K562 (cell line): Measurements from ENCODE around the gene ZNF862. TPM values are rescaled to one million over a fixed set of nuclear protein-coding genes. Genes with fewer than 3 reads are reported as not detected.

ENCODE experiments used
- ATAC-seq: fragments of 200-7000 bp; cut with Tn5 transposase; 3 replicates; pipeline ENCODE4 v1.9.1; 2020; ENCODE audit warnings: moderate library complexity
- BruUV-seq: library from RNA; stranded (reverse); fragments of 400-500 nt; replicated peaks from 2 replicates; lab custom pipeline; 2021; lab: Mats Ljungman, UMichigan
- CTCF ChIA-PET: fragments of 300-600 bp; formaldehyde crosslinking; extraction: SDS; loops from one replicate; lab custom pipeline; 2021; ENCODE audit warnings: low intra/inter-chr PET ratio; lab: Yijun Ruan, JAX
- POLR2A ChIA-PET: fragments of 300-600, 350-650 bp; sonication (Branson Sonifier 250); formaldehyde crosslinking; extraction: SDS; loops from one replicate; lab custom pipeline; 2021; ENCODE audit warnings: antibody characterized with exemption, inconsistent platforms; lab: Yijun Ruan, JAX
- DNase-seq, 4 experiments: peaks; one replicate each; pipeline versions ENCODE4 v3.0.0 to v3.0.0-alpha.2; 2011 to 2018; ENCODE audit warnings: low spot score in 3 of 4, mixed read lengths in 3 of 4; ENCODE audit errors: extremely low read depth in 1 of 4
- FAIRE-seq: peaks from 2 replicates; lab custom pipeline; 2011; peaks lifted over from hg19 to GRCh38; lab: Jason Lieb, UNC
- H2AFZ ChIP-seq: 2 replicates; pipeline ENCODE4 v1.6.0; 2011; ENCODE audit warnings: low read depth, low read length, control low read depth, inconsistent platforms
- H3K27ac ChIP-seq: fragments of 200-600 bp; 3 replicates; pipeline ENCODE4 v1.8.0; 2011; ENCODE audit warnings: low read depth, mild to moderate bottlenecking, control low read depth, inconsistent platforms, low read length, moderate library complexity, mixed read lengths; ENCODE audit errors: extremely low read depth
- H3K27me3 ChIP-seq, 2 experiments: fragments of 300-600 bp in 1 of 2; 2 replicates in 1 of 2; 3 replicates in 1 of 2; pipeline versions ENCODE4 v1.6.0 to v1.8.0; 2011; ENCODE audit warnings: inconsistent platforms in 2 of 2, low read length in 2 of 2, mild to moderate bottlenecking in 1 of 2, mixed read lengths in 1 of 2, moderate library complexity in 1 of 2; ENCODE audit not compliant: control insufficient read depth in 2 of 2, insufficient read depth in 2 of 2
- H3K36me3 ChIP-seq: fragments of 300-600 bp; 3 replicates; pipeline ENCODE4 v1.8.0; 2011; ENCODE audit warnings: mild to moderate bottlenecking, low read length, inconsistent platforms; ENCODE audit not compliant: control insufficient read depth, insufficient read depth
- H3K4me1 ChIP-seq, 2 experiments: fragments of 200-600 bp in 1 of 2; replicated peaks in 1 of 2; 2 replicates in 1 of 2; 3 replicates in 1 of 2; pipeline versions ENCODE4 v1.5.1 to v1.8.0; 2011; ENCODE audit warnings: inconsistent platforms in 2 of 2, low read length in 2 of 2, mild to moderate bottlenecking in 1 of 2, mixed read lengths in 1 of 2, moderate library complexity in 1 of 2; ENCODE audit not compliant: control insufficient read depth in 2 of 2, insufficient read depth in 2 of 2
- H3K4me2 ChIP-seq: 2 replicates; pipeline ENCODE4 v1.6.1; 2011; ENCODE audit warnings: low read length, control low read depth, inconsistent platforms, mixed read lengths; ENCODE audit not compliant: insufficient read depth
- H3K4me3 ChIP-seq: fragments of 200-600 bp; sonication (generic), shearing (Covaris generic); 2 replicates; pipeline ENCODE4 v1.5.1; 2016; ENCODE audit warnings: control low read depth, inconsistent platforms
- H3K79me2 ChIP-seq: fragments of 200-600 bp; 3 replicates; pipeline ENCODE4 v1.8.0; 2011; ENCODE audit warnings: low read length, inconsistent platforms; ENCODE audit not compliant: control insufficient read depth, insufficient read depth
- H3K9ac ChIP-seq, 2 experiments: 2 replicates each; pipeline versions ENCODE4 v1.6.0 to v1.6.1; 2011; ENCODE audit warnings: low read depth in 2 of 2, low read length in 2 of 2, control low read depth in 1 of 2, inconsistent platforms in 1 of 2, mild to moderate bottlenecking in 1 of 2, mixed read lengths in 1 of 2; ENCODE audit not compliant: insufficient read depth in 1 of 2
- H3K9me1 ChIP-seq: one replicate; pipeline ENCODE4 v1.6.0; 2011; ENCODE audit warnings: inconsistent platforms, mild to moderate bottlenecking, low read length, moderate library complexity; ENCODE audit not compliant: control insufficient read depth, insufficient read depth
- H3K9me3 ChIP-seq: replicated peaks from 2 replicates; pipeline ENCODE4 v1.5.1; 2011; ENCODE audit warnings: low read depth, low read length, inconsistent platforms; ENCODE audit not compliant: control insufficient read depth, insufficient read depth
- H4K20me1 ChIP-seq: replicated peaks from 2 replicates; pipeline ENCODE4 v1.6.1; 2011; ENCODE audit warnings: low read length, inconsistent platforms, mixed read lengths; ENCODE audit not compliant: control insufficient read depth, insufficient read depth
- MAFG ChIP-seq: fragments of 450-650 bp; conservative IDR thresholded peaks from 2 replicates; pipeline ENCODE4 v1.6.1; 2016; ENCODE audit warnings: missing genetic modification characterization, missing compliant biosample characterization
- SP1 ChIP-seq: sonication (generic); formaldehyde crosslinking; IDR thresholded peaks from 2 replicates; pipeline ENCODE4 v1.8.1; 2022; ENCODE audit warnings: mild to moderate bottlenecking, missing genetic modification reagents
- WGBS: fragments of 100-300 bp; shearing (Covaris generic); methylation state at CpG from one replicate; pipeline ENCODE4 v1.1.6; 2016; ENCODE audit warnings: low coverage, mixed read lengths; ENCODE audit not compliant: insufficient coverage; ENCODE audit errors: missing lambda C conversion rate; 5-methylcytosine and 5-hydroxymethylcytosine counted together
- in situ Hi-C: fragments of 300-500 bp; cut with MboI; formaldehyde crosslinking; loops from 4 replicates; pipeline ENCODE4 v1.15.0; 2018; ENCODE audit warnings: inconsistent platforms, mixed read lengths
- intact Hi-C: fragments of 100-400 bp; cut with micrococcal nuclease; formaldehyde crosslinking; loops from 2 replicates; pipeline ENCODE4 v1.14.2; 2022
- polyA plus RNA-seq, 8 experiments: library from polyadenylated mRNA; depleted of rRNA in 4 of 8; stranded (reverse) in 5 of 8; unstranded in 3 of 8; fragments of >200 nt; fragmentation: Nextera tagmentation in 2 of 8; fragmentation: Illumina TruSeq in 1 of 8; extraction: Ambion mirVana in 2 of 8; extraction: Trizol in 1 of 8; gene quantifications; 2 replicates each; pipeline versions ENCODE4 v1.2.1 to v1.2.3, GENCODE V29; 2011 to 2014; ENCODE audit warnings: inconsistent platforms in 1 of 8, missing spikeins in 1 of 8
- total RNA-seq, 7 experiments: library from RNA; depleted of rRNA in 6 of 7; stranded (reverse); fragments of >200 nt in 6 of 7; fragmentation: Illumina TruSeq in 2 of 7; extraction: Trizol in 2 of 7; gene quantifications; 2 replicates each; pipeline versions ENCODE4 v1.2.1 to v1.2.3, GENCODE V29; 2011 to 2021; ENCODE audit warnings: low replicate concordance in 1 of 7
- TF ChIP-seq, protein P1 (sequence below): sonication (generic); formaldehyde crosslinking; IDR thresholded peaks from 2 replicates; pipeline ENCODE4 v1.8.1; 2023; ENCODE audit warnings: missing genetic modification reagents, mild to moderate bottlenecking, borderline replicate concordance
- TF ChIP-seq, protein P2 (sequence below): sonication (generic); formaldehyde crosslinking; IDR thresholded peaks from 2 replicates; pipeline ENCODE4 v1.8.0; 2022; ENCODE audit warnings: mild to moderate bottlenecking, missing genetic modification reagents
- TF ChIP-seq, protein P3 (sequence below): sonication (generic); formaldehyde crosslinking; IDR thresholded peaks from 2 replicates; pipeline ENCODE4 v1.8.0; 2022; ENCODE audit warnings: mild to moderate bottlenecking, low read depth, missing genetic modification reagents

The ZNF862 gene
- total and polyA plus RNA-seq, 9 of the 15 experiments (the other 6 are each of a cell fraction or from before 2014, with no cell fraction given) = 1.1 to 3.9 (median 2.6) TPM

DNA sequence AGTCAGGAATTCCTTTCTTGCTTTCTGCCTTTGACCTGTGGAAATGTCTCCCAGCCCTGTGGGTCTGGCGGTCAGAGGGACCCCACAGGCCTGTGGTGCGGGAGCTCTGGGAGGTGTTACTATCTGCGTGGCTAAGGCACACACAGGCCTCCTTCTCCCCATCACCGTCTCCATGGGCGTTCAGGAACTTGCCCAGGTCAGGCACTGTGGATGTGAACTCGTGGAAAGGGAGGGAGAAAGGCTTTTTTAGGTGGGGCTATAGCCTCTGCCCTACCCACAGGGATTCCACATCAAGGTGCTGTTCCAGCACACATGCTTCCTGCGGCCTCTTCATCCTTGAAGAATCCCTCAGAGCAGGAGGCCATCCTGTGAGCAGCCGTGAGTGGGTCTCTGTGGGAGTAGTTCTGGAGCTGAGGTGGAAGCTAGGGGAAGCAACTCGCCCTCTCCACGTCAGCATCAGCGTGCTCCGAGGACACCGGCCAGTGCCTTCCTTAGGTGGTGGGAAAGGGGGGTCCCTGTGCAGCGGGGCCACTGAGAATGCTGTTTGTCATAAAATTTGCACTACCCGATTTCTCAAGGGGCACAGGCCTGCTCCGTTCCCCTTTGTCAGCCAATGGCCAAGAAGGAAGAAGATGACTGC is 28.1 kb downstream of the ZNF862 start:
- Histone ChIP-seq H3K36me3 (no peaks in the 10 kb centered on the region), H3K9me1 (peaks cover 2% of the 10 kb centered on the region), H3K4me2 (no peak overlapping the region), H3K27me3 (peaks cover 47 to 78% of the 10 kb centered on the region in 2 experiments), H3K4me3 (no peak overlapping the region), H3K9ac (no peak overlapping the region), H3K27ac (no peak overlapping the region), H3K4me1 (peaks cover 0 to 15% of the 10 kb centered on the region in 2 experiments; a peak in 3 of 5 replicates), H3K79me2 (no peaks in the 10 kb centered on the region), H3K9me3 (no peaks in the 10 kb centered on the region), H4K20me1 (peaks cover 36% of the 10 kb centered on the region), H2AFZ (no peak overlapping the region)
- intact Hi-C loops (no loop called here), in situ Hi-C loops (loop anchor here (25.0 kb wide), 1 partner anchor 171 kb away; no protein-coding TSS in a partner anchor)
- POLR2A ChIA-PET = no interaction called here
- BruUV-seq = no TSS peak
- TF ChIP-seq, protein P1, sequence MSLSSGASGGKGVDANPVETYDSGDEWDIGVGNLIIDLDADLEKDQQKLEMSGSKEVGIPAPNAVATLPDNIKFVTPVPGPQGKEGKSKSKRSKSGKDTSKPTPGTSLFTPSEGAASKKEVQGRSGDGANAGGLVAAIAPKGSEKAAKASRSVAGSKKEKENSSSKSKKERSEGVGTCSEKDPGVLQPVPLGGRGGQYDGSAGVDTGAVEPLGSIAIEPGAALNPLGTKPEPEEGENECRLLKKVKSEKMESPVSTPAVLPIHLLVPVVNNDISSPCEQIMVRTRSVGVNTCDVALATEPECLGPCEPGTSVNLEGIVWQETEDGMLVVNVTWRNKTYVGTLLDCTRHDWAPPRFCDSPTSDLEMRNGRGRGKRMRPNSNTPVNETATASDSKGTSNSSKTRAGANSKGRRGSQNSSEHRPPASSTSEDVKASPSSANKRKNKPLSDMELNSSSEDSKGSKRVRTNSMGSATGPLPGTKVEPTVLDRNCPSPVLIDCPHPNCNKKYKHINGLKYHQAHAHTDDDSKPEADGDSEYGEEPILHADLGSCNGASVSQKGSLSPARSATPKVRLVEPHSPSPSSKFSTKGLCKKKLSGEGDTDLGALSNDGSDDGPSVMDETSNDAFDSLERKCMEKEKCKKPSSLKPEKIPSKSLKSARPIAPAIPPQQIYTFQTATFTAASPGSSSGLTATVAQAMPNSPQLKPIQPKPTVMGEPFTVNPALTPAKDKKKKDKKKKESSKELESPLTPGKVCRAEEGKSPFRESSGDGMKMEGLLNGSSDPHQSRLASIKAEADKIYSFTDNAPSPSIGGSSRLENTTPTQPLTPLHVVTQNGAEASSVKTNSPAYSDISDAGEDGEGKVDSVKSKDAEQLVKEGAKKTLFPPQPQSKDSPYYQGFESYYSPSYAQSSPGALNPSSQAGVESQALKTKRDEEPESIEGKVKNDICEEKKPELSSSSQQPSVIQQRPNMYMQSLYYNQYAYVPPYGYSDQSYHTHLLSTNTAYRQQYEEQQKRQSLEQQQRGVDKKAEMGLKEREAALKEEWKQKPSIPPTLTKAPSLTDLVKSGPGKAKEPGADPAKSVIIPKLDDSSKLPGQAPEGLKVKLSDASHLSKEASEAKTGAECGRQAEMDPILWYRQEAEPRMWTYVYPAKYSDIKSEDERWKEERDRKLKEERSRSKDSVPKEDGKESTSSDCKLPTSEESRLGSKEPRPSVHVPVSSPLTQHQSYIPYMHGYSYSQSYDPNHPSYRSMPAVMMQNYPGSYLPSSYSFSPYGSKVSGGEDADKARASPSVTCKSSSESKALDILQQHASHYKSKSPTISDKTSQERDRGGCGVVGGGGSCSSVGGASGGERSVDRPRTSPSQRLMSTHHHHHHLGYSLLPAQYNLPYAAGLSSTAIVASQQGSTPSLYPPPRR (CRISPR knock-in tag) = 0 out of 2 replicates have a peak, but pooled peaks have one; percentile 23
- TF ChIP-seq SP1 = peak; percentile 30; the same call in 1 of the 2 replicates
- TF ChIP-seq MAFG = no peak
- TF ChIP-seq, protein P2, sequence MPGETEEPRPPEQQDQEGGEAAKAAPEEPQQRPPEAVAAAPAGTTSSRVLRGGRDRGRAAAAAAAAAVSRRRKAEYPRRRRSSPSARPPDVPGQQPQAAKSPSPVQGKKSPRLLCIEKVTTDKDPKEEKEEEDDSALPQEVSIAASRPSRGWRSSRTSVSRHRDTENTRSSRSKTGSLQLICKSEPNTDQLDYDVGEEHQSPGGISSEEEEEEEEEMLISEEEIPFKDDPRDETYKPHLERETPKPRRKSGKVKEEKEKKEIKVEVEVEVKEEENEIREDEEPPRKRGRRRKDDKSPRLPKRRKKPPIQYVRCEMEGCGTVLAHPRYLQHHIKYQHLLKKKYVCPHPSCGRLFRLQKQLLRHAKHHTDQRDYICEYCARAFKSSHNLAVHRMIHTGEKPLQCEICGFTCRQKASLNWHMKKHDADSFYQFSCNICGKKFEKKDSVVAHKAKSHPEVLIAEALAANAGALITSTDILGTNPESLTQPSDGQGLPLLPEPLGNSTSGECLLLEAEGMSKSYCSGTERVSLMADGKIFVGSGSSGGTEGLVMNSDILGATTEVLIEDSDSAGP (CRISPR knock-in tag) = 0 out of 2 replicates have a peak, but pooled peaks have one; percentile 20
- TF ChIP-seq, protein P3, sequence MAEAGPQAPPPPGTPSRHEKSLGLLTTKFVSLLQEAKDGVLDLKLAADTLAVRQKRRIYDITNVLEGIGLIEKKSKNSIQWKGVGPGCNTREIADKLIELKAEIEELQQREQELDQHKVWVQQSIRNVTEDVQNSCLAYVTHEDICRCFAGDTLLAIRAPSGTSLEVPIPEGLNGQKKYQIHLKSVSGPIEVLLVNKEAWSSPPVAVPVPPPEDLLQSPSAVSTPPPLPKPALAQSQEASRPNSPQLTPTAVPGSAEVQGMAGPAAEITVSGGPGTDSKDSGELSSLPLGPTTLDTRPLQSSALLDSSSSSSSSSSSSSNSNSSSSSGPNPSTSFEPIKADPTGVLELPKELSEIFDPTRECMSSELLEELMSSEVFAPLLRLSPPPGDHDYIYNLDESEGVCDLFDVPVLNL (CRISPR knock-in tag) = 0 out of 2 replicates have a peak, but pooled peaks have one; percentile 31
- no peak for DNase-seq
- no peak for FAIRE-seq
- CTCF ChIA-PET = no interaction called here
- 8% methylated on average over 16 of the region's 16 CpGs for WGBS
- ATAC-seq = no peak
